ENCODE data around the gene CSMD2.

The CSMD2 gene

GRCh38 chr1:34137411-34137810 is 27.6 kb downstream of the CSMD2 start:
- H3K36me3 Mint-ChIP-seq (ENCODE audit: low read depth) = no peaks in the 10 kb centered on the region
- DNase-seq (ENCODE audit: low spot score) = no peak
- no peak overlapping the region for H3K4me3 Mint-ChIP-seq
- H3K27me3 Mint-ChIP-seq (ENCODE audit: low read depth) = no peaks in the 10 kb centered on the region
- no peaks in the 10 kb centered on the region for H3K4me1 Mint-ChIP-seq (ENCODE audit: low read depth)
- H3K9me3 Mint-ChIP-seq = no peaks in the 10 kb centered on the region
- H3K27ac Mint-ChIP-seq = no peak overlapping the region

DNA sequence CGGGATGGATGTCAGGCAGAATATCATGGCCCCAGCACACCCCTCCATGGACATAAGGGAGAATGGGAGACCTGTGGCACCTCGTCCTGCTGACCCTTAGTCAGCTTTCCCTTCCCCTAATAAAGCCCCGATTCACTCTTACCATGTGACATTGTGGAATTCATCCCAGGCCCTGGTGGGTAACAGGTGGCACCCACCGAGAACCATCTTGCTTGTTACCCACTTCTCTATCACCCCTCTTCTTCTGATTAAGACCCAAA is 32.9 kb downstream of the CSMD2 start:
- Mint-ChIP-seq H3K4me1 (ENCODE audit: low read depth) (no peaks in the 10 kb centered on the region), H3K4me3 (no peak overlapping the region), H3K9me3 (no peaks in the 10 kb centered on the region), H3K36me3 (ENCODE audit: low read depth) (no peaks in the 10 kb centered on the region), H3K27ac (no peak overlapping the region), H3K27me3 (ENCODE audit: low read depth) (no peaks in the 10 kb centered on the region)
- no peak for DNase-seq (ENCODE audit: low spot score)

DNA sequence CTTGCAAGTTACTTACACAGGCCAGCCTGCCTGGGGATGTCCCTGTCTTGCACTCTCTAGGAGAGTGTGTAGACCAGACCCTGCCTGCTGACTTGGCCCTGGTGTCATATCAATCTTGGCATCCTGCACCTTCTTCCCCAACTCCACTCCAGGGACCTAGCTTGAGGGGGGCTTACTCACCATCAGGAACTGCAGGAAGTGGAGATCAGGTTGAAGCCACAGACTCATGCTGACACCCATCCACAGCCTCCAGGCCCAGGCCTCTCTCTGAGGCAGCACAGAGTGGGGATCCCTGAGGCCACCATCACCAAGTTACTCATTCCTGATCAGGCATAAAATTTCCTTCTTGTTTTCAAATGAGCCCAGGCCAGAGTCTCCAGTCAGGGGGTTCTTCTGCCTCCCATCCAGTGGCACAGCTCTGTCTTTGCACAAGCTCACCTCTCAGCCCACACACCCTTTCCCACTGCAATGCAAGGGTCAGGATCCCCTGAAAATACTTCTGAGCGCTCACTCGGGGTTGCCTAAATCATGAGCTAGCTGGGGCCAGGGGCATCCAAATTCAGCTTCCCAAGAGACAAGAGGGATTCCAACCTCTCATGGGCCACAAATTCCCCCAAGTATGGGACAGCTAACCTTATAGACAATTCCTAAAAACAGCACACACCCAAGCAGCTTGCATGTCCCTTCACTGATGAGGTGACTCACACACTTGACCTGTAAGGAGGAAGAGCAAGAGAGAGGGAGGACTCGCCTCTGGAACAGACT is 33.5 kb downstream of the CSMD2 start:
- no peaks in the 10 kb centered on the region for H3K27me3 Mint-ChIP-seq (ENCODE audit: low read depth)
- no peak overlapping the region for H3K4me3 Mint-ChIP-seq
- no peaks in the 10 kb centered on the region for H3K9me3 Mint-ChIP-seq
- no peak overlapping the region for H3K27ac Mint-ChIP-seq
- H3K36me3 Mint-ChIP-seq (ENCODE audit: low read depth) = no peaks in the 10 kb centered on the region
- no peaks in the 10 kb centered on the region for H3K4me1 Mint-ChIP-seq (ENCODE audit: low read depth)
- DNase-seq (ENCODE audit: low spot score) = no peak

DNA sequence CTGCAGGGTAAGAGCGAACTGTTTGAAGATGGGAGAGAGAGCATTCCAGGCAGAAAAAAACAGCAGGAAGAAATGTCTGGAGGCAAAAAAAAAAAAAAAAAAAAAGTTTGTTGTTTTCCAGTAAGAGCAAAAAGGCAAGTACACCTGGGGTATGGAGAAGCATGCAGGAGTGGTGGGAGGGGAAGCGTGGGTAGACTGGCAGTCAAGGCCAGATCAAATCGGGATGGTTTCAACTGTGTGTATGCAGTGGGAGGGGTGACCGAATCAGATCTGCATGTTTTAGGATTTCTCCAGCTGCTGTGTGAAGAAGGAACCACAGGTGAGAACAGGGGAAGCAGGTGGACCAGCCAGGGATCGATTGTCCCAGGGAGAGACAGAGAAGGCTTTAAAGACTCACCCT is 34.7 kb downstream of the CSMD2 start:
- no peak overlapping the region for H3K27ac Mint-ChIP-seq
- H3K27me3 Mint-ChIP-seq (ENCODE audit: low read depth) = no peaks in the 10 kb centered on the region
- H3K4me3 Mint-ChIP-seq = no peak overlapping the region
- no peaks in the 10 kb centered on the region for H3K4me1 Mint-ChIP-seq (ENCODE audit: low read depth)
- H3K9me3 Mint-ChIP-seq = no peaks in the 10 kb centered on the region
- no peaks in the 10 kb centered on the region for H3K36me3 Mint-ChIP-seq (ENCODE audit: low read depth)
- DNase-seq (ENCODE audit: low spot score) = no peak

GRCh38 chr1:34129630-34130029 is 35.4 kb downstream of the CSMD2 start:
- Mint-ChIP-seq H3K4me1 (ENCODE audit: low read depth) (no peaks in the 10 kb centered on the region), H3K36me3 (ENCODE audit: low read depth) (no peaks in the 10 kb centered on the region), H3K27ac (no peak overlapping the region), H3K4me3 (no peak overlapping the region), H3K27me3 (ENCODE audit: low read depth) (no peaks in the 10 kb centered on the region), H3K9me3 (no peaks in the 10 kb centered on the region)
- no peak for DNase-seq (ENCODE audit: low spot score)

GRCh38 chr1:34128186-34128889 is 36.7 kb downstream of the CSMD2 start:
- DNase-seq (ENCODE audit: low spot score) = no peak
- no peaks in the 10 kb centered on the region for H3K9me3 Mint-ChIP-seq

DNA sequence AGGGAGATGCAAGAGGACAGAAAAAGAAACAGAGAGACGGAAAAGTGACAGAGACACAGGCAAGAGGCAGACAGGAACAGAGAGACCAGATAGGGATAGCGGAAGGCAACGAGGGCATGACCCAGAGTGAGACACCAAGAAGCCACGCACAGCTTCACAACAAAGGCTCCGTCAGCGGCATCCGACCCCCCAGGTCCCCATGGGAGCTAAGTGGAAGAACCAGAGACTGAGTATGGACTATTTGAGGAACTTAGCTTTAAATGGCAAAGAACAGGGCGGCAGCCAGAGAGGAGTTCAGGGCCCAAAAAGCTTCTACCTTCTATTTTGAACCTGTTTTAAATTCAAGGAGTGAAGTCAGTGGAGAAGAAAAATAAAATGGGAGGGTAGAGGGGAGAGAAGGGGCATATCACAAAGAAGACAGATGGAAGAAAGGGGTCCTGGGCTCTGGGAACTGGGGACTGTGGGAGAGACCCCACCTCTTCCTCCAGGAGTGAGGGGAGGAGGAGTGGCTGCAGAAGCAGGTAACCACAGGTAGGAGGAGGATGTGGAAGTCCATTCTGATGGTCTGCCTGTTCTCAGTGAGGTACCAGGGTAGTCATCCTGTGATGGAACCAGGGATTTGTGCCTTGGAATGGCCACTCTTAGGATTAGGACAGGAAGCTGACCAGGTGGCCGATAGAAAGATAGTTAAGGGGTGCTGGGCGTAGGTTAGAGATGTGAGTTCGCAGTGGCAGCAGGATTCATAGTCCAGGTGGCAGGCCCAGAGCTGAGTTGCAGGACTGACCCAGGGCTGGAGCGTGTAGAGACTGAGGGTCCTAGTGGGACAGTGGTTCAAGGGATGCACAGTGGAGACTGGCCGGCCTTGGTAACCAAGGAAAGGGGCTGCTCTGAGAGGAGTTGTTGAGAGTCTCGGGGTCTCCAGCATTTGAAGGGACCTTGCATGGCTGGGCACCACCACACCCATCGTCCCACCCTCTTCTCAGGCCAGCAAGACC is 37.7 kb downstream of the CSMD2 start:
- Mint-ChIP-seq H3K27me3 (ENCODE audit: low read depth) (no peaks in the 10 kb centered on the region), H3K9me3 (no peaks in the 10 kb centered on the region), H3K36me3 (ENCODE audit: low read depth) (no peaks in the 10 kb centered on the region), H3K4me1 (ENCODE audit: low read depth) (no peaks in the 10 kb centered on the region), H3K4me3 (no peak overlapping the region), H3K27ac (no peak overlapping the region)
- no peak for DNase-seq (ENCODE audit: low spot score)

More at GRCh38 chr1:34128186-34128889, 36.7 kb downstream of the CSMD2 start:
- Mint-ChIP-seq H3K4me3 (no peak overlapping the region), H3K4me1 (ENCODE audit: low read depth) (no peaks in the 10 kb centered on the region), H3K27me3 (ENCODE audit: low read depth) (no peaks in the 10 kb centered on the region), H3K36me3 (ENCODE audit: low read depth) (no peaks in the 10 kb centered on the region), H3K27ac (no peak overlapping the region)

- no peak for DNase-seq (ENCODE audit: low spot score)
- Mint-ChIP-seq H3K27me3 (ENCODE audit: low read depth) (no peaks in the 10 kb centered on the region), H3K4me3 (no peak overlapping the region), H3K27ac (no peak overlapping the region), H3K9me3 (no peaks in the 10 kb centered on the region), H3K4me1 (ENCODE audit: low read depth) (no peaks in the 10 kb centered on the region), H3K36me3 (ENCODE audit: low read depth) (no peaks in the 10 kb centered on the region)
These were observed 38.5 kb downstream of the CSMD2 start for GRCh38 chr1:34126486-34126885.

- H3K9me3 Mint-ChIP-seq = no peaks in the 10 kb centered on the region
- no peaks in the 10 kb centered on the region for H3K36me3 Mint-ChIP-seq (ENCODE audit: low read depth)
- H3K4me3 Mint-ChIP-seq = no peak overlapping the region
- no peaks in the 10 kb centered on the region for H3K27me3 Mint-ChIP-seq (ENCODE audit: low read depth)
- H3K4me1 Mint-ChIP-seq (ENCODE audit: low read depth) = no peaks in the 10 kb centered on the region
- DNase-seq (ENCODE audit: low spot score) = no peak
- no peak overlapping the region for H3K27ac Mint-ChIP-seq
These were observed 39.2 kb downstream of the CSMD2 start for GRCh38 chr1:34125721-34126380.

DNA sequence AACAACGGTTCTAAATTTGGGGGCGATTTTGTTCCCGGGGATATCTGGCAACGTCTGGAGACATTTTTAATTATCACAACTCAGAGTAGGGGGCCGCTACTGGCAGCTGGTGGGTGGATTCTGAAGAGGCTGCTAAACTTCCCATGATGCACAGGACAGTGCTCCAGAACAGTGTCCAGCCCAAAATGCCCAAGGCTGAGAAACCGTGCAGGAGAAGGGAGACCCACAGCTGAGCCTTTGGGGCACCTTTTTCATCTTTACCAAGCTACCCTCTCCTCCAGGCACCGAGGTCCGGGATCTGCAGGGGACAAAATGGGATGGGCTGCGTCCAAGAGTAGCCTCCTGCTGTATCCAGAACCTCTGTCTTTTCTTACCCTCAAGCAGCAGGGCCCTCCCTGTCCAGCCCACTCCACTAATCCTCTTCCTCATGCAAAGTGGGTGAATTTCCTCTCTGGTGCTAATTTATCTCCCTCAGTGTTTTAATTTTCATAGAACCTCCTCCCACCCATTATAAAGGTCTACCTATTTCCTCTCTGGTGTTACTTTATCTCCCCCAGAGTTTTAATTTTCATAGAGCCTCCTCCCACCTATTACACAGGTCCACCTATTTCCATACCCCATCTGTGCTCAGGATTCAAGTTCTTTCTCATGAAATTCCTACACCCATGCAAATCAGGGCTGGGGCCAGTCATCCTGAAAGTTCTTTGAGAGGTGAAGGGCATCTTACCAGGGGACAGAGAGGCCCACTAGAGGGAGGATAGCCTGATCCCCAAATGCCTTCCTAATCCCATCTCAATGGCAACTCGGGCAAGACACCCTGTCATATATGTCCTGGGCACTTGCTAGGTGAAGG is 42.7 kb downstream of the CSMD2 start:
- H3K36me3 Mint-ChIP-seq (ENCODE audit: low read depth) = no peaks in the 10 kb centered on the region
- no peak overlapping the region for H3K27ac Mint-ChIP-seq
- no peaks in the 10 kb centered on the region for H3K4me1 Mint-ChIP-seq (ENCODE audit: low read depth)
- H3K9me3 Mint-ChIP-seq = no peaks in the 10 kb centered on the region
- no peak for DNase-seq (ENCODE audit: low spot score)
- no peaks in the 10 kb centered on the region for H3K27me3 Mint-ChIP-seq (ENCODE audit: low read depth)
- no peak overlapping the region for H3K4me3 Mint-ChIP-seq

DNA sequence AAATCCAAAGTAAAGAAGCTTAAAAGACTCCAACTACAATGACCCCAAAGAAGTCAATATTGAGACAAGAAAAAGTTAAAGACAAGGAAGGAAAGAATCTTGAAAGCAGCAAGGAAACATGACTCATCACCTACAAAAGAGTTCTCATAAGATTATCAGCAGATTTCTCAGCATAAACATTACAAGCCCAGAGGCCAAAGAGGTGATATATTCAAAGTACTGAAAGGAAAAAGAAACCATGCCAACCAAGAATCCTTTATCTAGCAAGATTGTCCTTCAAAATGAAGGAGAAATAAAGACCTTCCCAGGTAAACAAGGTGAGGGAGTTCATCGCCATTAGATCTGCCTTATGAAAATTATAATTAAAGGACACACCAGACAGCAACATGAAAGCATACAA is 49.8 kb downstream of the CSMD2 start:
- no peaks in the 10 kb centered on the region for H3K4me1 Mint-ChIP-seq (ENCODE audit: low read depth)
- H3K9me3 Mint-ChIP-seq = no peaks in the 10 kb centered on the region
- no peak overlapping the region for H3K4me3 Mint-ChIP-seq

DNA sequence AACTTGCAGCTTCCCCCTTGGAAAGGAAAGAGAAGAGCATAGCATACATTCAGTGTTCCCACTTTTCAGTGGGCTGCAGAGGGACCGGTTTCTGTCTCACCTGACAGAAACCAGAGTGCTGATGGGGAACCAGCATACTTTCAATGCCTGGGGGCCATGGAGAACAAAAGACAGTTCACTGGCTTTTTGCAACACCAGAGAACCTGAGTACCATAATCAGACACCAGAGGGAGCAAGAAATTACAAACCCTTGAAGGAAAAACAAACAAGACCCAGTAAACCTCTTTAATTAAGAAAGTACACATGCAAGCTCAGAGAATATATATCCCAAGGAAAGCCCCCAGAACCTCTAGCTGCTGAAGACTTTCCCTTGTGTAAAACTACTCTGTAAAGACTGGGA is 51.1 kb downstream of the CSMD2 start:
- Mint-ChIP-seq H3K4me1 (ENCODE audit: low read depth) (no peaks in the 10 kb centered on the region), H3K27me3 (ENCODE audit: low read depth) (no peaks in the 10 kb centered on the region), H3K4me3 (no peak overlapping the region), H3K27ac (no peak overlapping the region), H3K9me3 (no peaks in the 10 kb centered on the region), H3K36me3 (ENCODE audit: low read depth) (no peaks in the 10 kb centered on the region)
- no peak for DNase-seq (ENCODE audit: low spot score)

More for the DNA sequence above, 49.8 kb downstream of the CSMD2 start:
- H3K36me3 Mint-ChIP-seq (ENCODE audit: low read depth) = no peaks in the 10 kb centered on the region
- H3K27ac Mint-ChIP-seq = no peak overlapping the region
- no peaks in the 10 kb centered on the region for H3K27me3 Mint-ChIP-seq (ENCODE audit: low read depth)
- no peak for DNase-seq (ENCODE audit: low spot score)

GRCh38 chr1:34113362-34113761 is 51.7 kb downstream of the CSMD2 start:
- no peaks in the 10 kb centered on the region for H3K9me3 Mint-ChIP-seq
- no peak for DNase-seq (ENCODE audit: low spot score)
- H3K36me3 Mint-ChIP-seq (ENCODE audit: low read depth) = no peaks in the 10 kb centered on the region
- no peaks in the 10 kb centered on the region for H3K4me1 Mint-ChIP-seq (ENCODE audit: low read depth)
- H3K4me3 Mint-ChIP-seq = no peak overlapping the region
- H3K27ac Mint-ChIP-seq = no peak overlapping the region
- H3K27me3 Mint-ChIP-seq (ENCODE audit: low read depth) = no peaks in the 10 kb centered on the region

All from T-helper 2 cell treated with Interferon-gamma antibody and Interleukin-4, amounts not matched to agents 5 μg/mL and 100 μg/mL, for 36 hours (primary cell).